Peyer's patch (tissue), 4 donors: ENCODE results near the gene EXOC3L4.

ENCODE experiments used
- CTCF ChIP-seq, 6 experiments: fragments of 450-650 bp in 4 of 6; fragments of 200-600 bp in 2 of 6; sonication (generic) in 1 of 6; IDR thresholded peaks; one replicate each; pipeline ENCODE4 v1.5.1; 2017 to 2019; ENCODE audit warnings: antibody characterized with exemption in 6 of 6, mild to moderate bottlenecking in 3 of 6, moderate library complexity in 1 of 6
- POLR2A ChIP-seq, 2 donors: fragments of 450-650 bp; IDR thresholded peaks; one replicate each; pipeline ENCODE4 v1.5.1; 2017; ENCODE audit warnings: antibody characterized with exemption in 2 of 2, mild to moderate bottlenecking in 2 of 2, moderate library complexity in 2 of 2

- TF ChIP-seq CTCF (IDR thresholded peaks at IDR 0.05) (no peak), POLR2A (IDR thresholded peaks at IDR 0.05) (no peak)
Measured at GRCh38 chr14:103155010-103155409, 60.5 kb downstream of the EXOC3L4 start.
